Body of pancreas (tissue), 4 donors: ENCODE measurements around the gene MRPS35. TPM values are rescaled to one million over a fixed set of nuclear protein-coding genes. Genes with fewer than 3 reads are reported as not detected.
A peak's percentile ranks its signal among the peaks of the same experiment; 100 is the strongest.

Experiments used
- ATAC-seq: fragments of 150-250 bp; one replicate; pipeline ENCODE4 v1.9.1; 2016
- DNase-seq, 4 donors: peaks; one replicate each; pipeline ENCODE4 v3.0.0-alpha.2; 2019
- H3K27ac ChIP-seq, 4 donors: fragments of 200-600 bp; sonication (generic); 1 replicate in 3 of 4; 2 replicates in 1 of 4; pipeline versions ENCODE4 v1.5.1 to v1.6.1; 2016 to 2019; ENCODE audit warnings: mild to moderate bottlenecking in 1 of 4, mixed read lengths in 1 of 4, moderate library complexity in 1 of 4
- H3K27me3 ChIP-seq, 2 donors: fragments of 200-600 bp; sonication (generic); one replicate each; pipeline ENCODE4 v1.6.0; 2016; ENCODE audit warnings: mild to moderate bottlenecking in 1 of 2
- H3K36me3 ChIP-seq, 2 donors: fragments of 200-600 bp; sonication (generic); replicated peaks in 1 of 2; 2 replicates each; pipeline ENCODE4 v1.5.1; 2016; ENCODE audit warnings: low read depth in 2 of 2; ENCODE audit not compliant: insufficient read depth in 1 of 2
- H3K4me1 ChIP-seq: fragments of 200-600 bp; sonication (generic); one replicate; pipeline ENCODE4 v1.6.0; 2016
- H3K4me3 ChIP-seq, 2 donors: fragments of 200-600 bp; sonication (generic); 1 replicate in 1 of 2; 2 replicates in 1 of 2; pipeline ENCODE4 v1.5.1; 2016 to 2019
- H3K9me3 ChIP-seq, 3 donors: fragments of 200-600 bp; sonication (generic); 1 replicate in 2 of 3; 2 replicates in 1 of 3; pipeline ENCODE4 v1.5.1; 2016
- POLR2A ChIP-seq, 3 donors: fragments of 450-650 bp; IDR thresholded peaks; one replicate each; pipeline ENCODE4 v1.6.1; 2016; ENCODE audit warnings: antibody characterized with exemption in 3 of 3, mild to moderate bottlenecking in 2 of 3
- WGBS, 2 donors: methylation state at CpG; one replicate each; pipeline ENCODE4 v1.1.5; 2017; 5-methylcytosine and 5-hydroxymethylcytosine counted together
- intact Hi-C: fragments of 100-400 bp; cut with DNase I; formaldehyde crosslinking; loops from one replicate; pipeline ENCODE4 v1.15.1; 2023
- total RNA-seq, 2 donors: library from RNA; depleted of rRNA; stranded (reverse); fragments of >200 nt; gene quantifications; one replicate each; pipeline ENCODE4 v1.1.0, GENCODE V29; 2016
- TF ChIP-seq, protein P1 (sequence below), 7 experiments: fragments of 450-650 bp in 4 of 7; fragments of 200-600 bp in 3 of 7; sonication (generic) in 3 of 7; IDR thresholded peaks; one replicate each; pipeline ENCODE4 v1.5.1; 2016 to 2019; ENCODE audit warnings: antibody characterized with exemption in 7 of 7

Gene MRPS35
- total RNA-seq, 2 donors from 2014 or later, result 14.3 to 16.5 TPM

DNA sequence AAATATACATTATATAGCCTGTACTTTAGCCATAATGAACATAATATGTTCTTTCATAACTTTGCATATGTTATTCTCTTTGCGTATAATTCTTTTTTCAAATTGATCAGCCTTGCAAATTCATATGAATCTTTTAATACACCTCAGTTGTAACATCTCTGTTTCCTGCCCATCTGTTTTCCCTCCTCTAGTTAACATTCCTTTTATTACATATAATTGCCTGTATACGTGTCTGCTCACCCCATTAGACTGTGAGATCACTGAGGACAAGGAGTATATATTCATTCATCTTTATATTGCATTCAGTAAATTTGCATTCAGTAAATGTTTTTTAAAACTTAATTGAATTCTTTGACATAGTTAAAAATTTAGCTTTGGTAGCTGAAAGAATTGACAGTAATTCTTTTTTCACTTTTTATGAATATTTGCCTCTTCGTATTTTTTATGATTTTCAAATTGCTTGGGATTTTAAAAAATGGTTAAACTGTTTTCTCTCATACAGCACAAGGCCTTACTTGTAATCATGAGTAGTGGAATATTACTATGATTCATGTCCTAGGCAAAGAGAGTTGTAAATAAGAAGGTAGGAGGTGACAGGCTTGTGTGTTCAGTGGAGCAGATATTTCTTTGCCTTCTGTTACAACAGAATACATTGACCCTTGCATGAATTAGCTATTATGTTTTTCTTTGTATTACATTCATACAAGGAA, 36.6 kb downstream of the MRPS35 start:
- peak overlapping the region; percentile 72 to 93 (median 82) for H3K27ac ChIP-seq
- no peaks in the 10 kb centered on the region for H3K27me3 ChIP-seq
- no peak for TF ChIP-seq POLR2A (IDR thresholded peaks at IDR 0.05)
- TF ChIP-seq, protein P1, sequence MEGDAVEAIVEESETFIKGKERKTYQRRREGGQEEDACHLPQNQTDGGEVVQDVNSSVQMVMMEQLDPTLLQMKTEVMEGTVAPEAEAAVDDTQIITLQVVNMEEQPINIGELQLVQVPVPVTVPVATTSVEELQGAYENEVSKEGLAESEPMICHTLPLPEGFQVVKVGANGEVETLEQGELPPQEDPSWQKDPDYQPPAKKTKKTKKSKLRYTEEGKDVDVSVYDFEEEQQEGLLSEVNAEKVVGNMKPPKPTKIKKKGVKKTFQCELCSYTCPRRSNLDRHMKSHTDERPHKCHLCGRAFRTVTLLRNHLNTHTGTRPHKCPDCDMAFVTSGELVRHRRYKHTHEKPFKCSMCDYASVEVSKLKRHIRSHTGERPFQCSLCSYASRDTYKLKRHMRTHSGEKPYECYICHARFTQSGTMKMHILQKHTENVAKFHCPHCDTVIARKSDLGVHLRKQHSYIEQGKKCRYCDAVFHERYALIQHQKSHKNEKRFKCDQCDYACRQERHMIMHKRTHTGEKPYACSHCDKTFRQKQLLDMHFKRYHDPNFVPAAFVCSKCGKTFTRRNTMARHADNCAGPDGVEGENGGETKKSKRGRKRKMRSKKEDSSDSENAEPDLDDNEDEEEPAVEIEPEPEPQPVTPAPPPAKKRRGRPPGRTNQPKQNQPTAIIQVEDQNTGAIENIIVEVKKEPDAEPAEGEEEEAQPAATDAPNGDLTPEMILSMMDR (IDR thresholded peaks at IDR 0.05), result no peak
- H3K4me3 ChIP-seq, result no peak overlapping the region
- DNase-seq (no peak), ATAC-seq (peak; percentile 62)
- WGBS, 2 donors, result 71 to 79% methylated on average over 3 of the region's 3 CpGs
- intact Hi-C loops, result no loop called here
- H3K4me1 ChIP-seq, result peaks cover 34% of the 10 kb centered on the region
- no peaks in the 10 kb centered on the region for H3K9me3 ChIP-seq
- peaks cover 0 to 2% of the 10 kb centered on the region in 2 donors for H3K36me3 ChIP-seq

DNA sequence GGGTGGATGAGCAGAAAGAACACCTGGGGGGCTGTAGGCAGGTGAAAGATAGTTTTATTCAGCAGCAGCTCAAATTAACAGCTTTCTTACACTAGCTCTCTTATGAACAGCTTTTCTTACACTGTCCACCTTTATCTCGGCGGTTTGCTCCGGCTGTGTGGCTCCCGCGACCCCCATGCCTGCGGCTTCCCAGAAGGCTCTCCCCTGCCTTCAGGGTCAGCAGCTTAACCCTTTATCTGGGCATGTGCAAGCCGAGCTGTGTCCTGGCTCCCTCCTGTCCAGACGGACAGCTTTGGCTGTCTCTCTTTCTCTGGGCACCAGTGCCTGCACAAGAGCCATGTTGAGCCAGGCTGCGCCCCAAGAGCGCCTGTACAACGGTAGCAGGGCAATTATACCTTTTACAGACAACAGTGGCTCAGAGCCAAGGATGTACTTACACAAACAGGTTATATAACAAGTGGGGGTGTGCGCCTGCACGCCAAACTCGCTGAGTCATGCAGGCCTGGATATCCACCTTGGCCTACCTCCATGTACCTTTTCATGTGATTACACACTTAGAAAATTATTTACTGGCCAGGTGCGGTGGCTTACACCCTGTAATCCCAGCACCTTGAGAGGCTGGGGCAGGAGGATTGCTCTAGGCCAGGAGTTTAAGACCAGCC, 40.9 kb downstream of the MRPS35 start:
- H3K4me1 ChIP-seq, result peaks cover 47% of the 10 kb centered on the region
- DNase-seq (peak; percentile 88 to 94 (median 94)), ATAC-seq (peak; percentile 90)
- H3K9me3 ChIP-seq, result no peaks in the 10 kb centered on the region
- H3K4me3 ChIP-seq, result no peak overlapping the region
- TF ChIP-seq, protein P1 (IDR thresholded peaks at IDR 0.05), result no peak
- TF ChIP-seq POLR2A (IDR thresholded peaks at IDR 0.05), result peak in 1 of 3 donors; percentile 20
- peak overlapping the region; percentile 77 to 92 (median 87) for H3K27ac ChIP-seq
- intact Hi-C loops, result no loop called here
- WGBS, 2 donors, result 21 to 40% methylated on average over 10 to 15 of the region's 15 CpGs
- H3K36me3 ChIP-seq, result peaks cover 0 to 5% of the 10 kb centered on the region in 2 donors
- H3K27me3 ChIP-seq, result no peaks in the 10 kb centered on the region

- 34 to 43% methylated on average over 3 of the region's 3 CpGs for WGBS, 2 donors
- TF ChIP-seq, protein P1 (IDR thresholded peaks at IDR 0.05), result no peak
- TF ChIP-seq POLR2A (IDR thresholded peaks at IDR 0.05), result no peak
- peak overlapping the region in 1 of 4 donors; percentile 32 for H3K27ac ChIP-seq
- H3K36me3 ChIP-seq, result peaks cover 0 to 5% of the 10 kb centered on the region in 2 donors
- intact Hi-C loops, result no loop called here
- DNase-seq (peak; percentile 22 to 68 (median 40)), ATAC-seq (peak; percentile 41)
- H3K9me3 ChIP-seq, result no peaks in the 10 kb centered on the region
- no peaks in the 10 kb centered on the region for H3K27me3 ChIP-seq
- peaks cover 25% of the 10 kb centered on the region for H3K4me1 ChIP-seq
- H3K4me3 ChIP-seq, result no peak overlapping the region
These were observed 44.2 kb downstream of the MRPS35 start for GRCh38 chr12:27754795-27755194.

DNA sequence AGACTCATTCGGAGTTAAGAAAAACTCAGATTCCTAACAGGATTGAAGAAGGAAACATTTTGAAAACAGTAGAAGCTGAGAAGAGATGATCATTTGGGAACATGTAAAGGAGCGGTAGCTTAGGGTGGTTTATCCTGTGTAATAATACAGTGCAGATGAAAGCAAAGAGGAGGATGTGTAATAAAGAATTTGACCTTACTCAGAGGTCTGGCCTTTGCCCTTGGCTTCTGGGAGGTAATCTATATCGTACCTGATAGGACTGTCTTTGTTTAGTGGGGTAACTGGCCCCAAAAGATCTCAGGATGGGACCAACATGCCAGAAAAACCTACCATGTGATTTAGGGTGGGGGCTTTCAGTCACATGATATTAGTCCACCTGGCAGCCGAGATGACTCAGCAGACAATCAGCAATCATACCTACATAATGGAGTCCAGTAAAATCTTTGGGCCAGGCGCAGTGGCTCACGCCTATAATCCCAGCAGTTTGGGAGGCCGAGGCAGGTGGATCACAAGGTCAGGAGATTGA, 46.1 kb downstream of the MRPS35 start:
- H3K27me3 ChIP-seq, result no peaks in the 10 kb centered on the region
- no peak overlapping the region for H3K27ac ChIP-seq
- intact Hi-C loops, result no loop called here
- WGBS, 2 donors, result 83 to 93% methylated on average over 6 to 7 of the region's 7 CpGs
- H3K4me1 ChIP-seq, result peaks cover 18% of the 10 kb centered on the region
- TF ChIP-seq, protein P1 (IDR thresholded peaks at IDR 0.05), result no peak
- TF ChIP-seq POLR2A (IDR thresholded peaks at IDR 0.05), result no peak
- ATAC-seq (no peak), DNase-seq (no peak)
- no peaks in the 10 kb centered on the region for H3K9me3 ChIP-seq
- H3K4me3 ChIP-seq, result no peak overlapping the region
- H3K36me3 ChIP-seq, result peaks cover 0 to 5% of the 10 kb centered on the region in 2 donors
